Measurements from ENCODE around the gene RAI1.
A peak's percentile ranks its signal among the peaks of the same experiment; 100 is the strongest.

RAI1 gene

GRCh38 chr17:17783825-17784656 lies 102.8 kb downstream of the RAI1 start:
- TF ChIP-seq CTCF (IDR thresholded peaks at IDR 0.05; ENCODE audit: control insufficient read depth, extremely low read depth, insufficient read depth), result no peak
- H3K4me3 ChIP-seq (ENCODE audit: low read depth, low read length), result peak overlapping the region; percentile 42
- DNase-seq (ENCODE audit: low read depth), result no peak

- peak; percentile 21 for DNase-seq (ENCODE audit: low read depth)
- TF ChIP-seq CTCF (IDR thresholded peaks at IDR 0.05; ENCODE audit: control insufficient read depth, extremely low read depth, insufficient read depth), result no peak
- no peak overlapping the region for H3K4me3 ChIP-seq (ENCODE audit: low read depth, low read length)
Observed at GRCh38 chr17:17784657-17785267, 103.5 kb downstream of the RAI1 start.

- no peak overlapping the region for H3K4me3 ChIP-seq (ENCODE audit: low read depth, low read length)
- no peak for TF ChIP-seq CTCF (IDR thresholded peaks at IDR 0.05; ENCODE audit: control insufficient read depth, extremely low read depth, insufficient read depth)
- no peak for DNase-seq (ENCODE audit: low read depth)
Observed at GRCh38 chr17:17785407-17785806, 104.1 kb downstream of the RAI1 start.

- H3K4me3 ChIP-seq (ENCODE audit: low read depth, low read length), result no peak overlapping the region
- no peak for DNase-seq (ENCODE audit: low read depth)
- TF ChIP-seq CTCF (IDR thresholded peaks at IDR 0.05; ENCODE audit: control insufficient read depth, extremely low read depth, insufficient read depth), result no peak
Observed at GRCh38 chr17:17786998-17787397, 105.7 kb downstream of the RAI1 start.

- no peak overlapping the region for H3K4me3 ChIP-seq (ENCODE audit: low read depth, low read length)
- no peak for TF ChIP-seq CTCF (IDR thresholded peaks at IDR 0.05; ENCODE audit: control insufficient read depth, extremely low read depth, insufficient read depth)
- no peak for DNase-seq (ENCODE audit: low read depth)
Observed at GRCh38 chr17:17787568-17787967, 106.3 kb downstream of the RAI1 start.

GRCh38 chr17:17788967-17789366 lies 107.7 kb downstream of the RAI1 start:
- TF ChIP-seq CTCF (IDR thresholded peaks at IDR 0.05; ENCODE audit: control insufficient read depth, extremely low read depth, insufficient read depth), result no peak
- no peak for DNase-seq (ENCODE audit: low read depth)
- no peak overlapping the region for H3K4me3 ChIP-seq (ENCODE audit: low read depth, low read length)
